AG10803 (cell line): ENCODE results near the gene FMOD.
"Not testable (repeated sequence)": the region's sequence is repeated elsewhere in the genome, so short reads cannot be mapped to it uniquely, and the experiment has no call there.

Experiments
- DNase-seq: peaks from one replicate; pipeline ENCODE4 v3.0.0; 2010; ENCODE audit warnings: low read depth
- H3K4me3 ChIP-seq: 2 replicates; pipeline ENCODE4 v1.5.1; 2011; ENCODE audit warnings: mild to moderate bottlenecking, low read length, control low read depth
- CTCF ChIP-seq: conservative IDR thresholded peaks from 2 replicates; pipeline ENCODE4 v1.5.1; 2011; ENCODE audit warnings: mild to moderate bottlenecking, low read length, control low read depth, inconsistent platforms

The FMOD gene

GRCh38 chr1:203321273-203322052, 29.5 kb downstream of the FMOD start:
- H3K4me3 ChIP-seq: no peak overlapping the region
- no peak for DNase-seq
- TF ChIP-seq CTCF: no peak

- peak; percentile 24 for DNase-seq
- no peak overlapping the region for H3K4me3 ChIP-seq
- no peak for TF ChIP-seq CTCF
These were observed 30.2 kb downstream of the FMOD start for GRCh38 chr1:203320591-203321272.

- H3K4me3 ChIP-seq: no peak overlapping the region
- TF ChIP-seq CTCF: no peak
- DNase-seq: no peak
These were observed 32.7 kb downstream of the FMOD start for GRCh38 chr1:203318229-203318517.

GRCh38 chr1:203317429-203318228, 33.3 kb downstream of the FMOD start:
- no peak for TF ChIP-seq CTCF
- no peak for DNase-seq
- H3K4me3 ChIP-seq: no peak overlapping the region

- H3K4me3 ChIP-seq: no peak overlapping the region
- DNase-seq: no peak
- no peak for TF ChIP-seq CTCF
These were observed 34.3 kb downstream of the FMOD start for GRCh38 chr1:203316626-203317093.

GRCh38 chr1:203314025-203314759, 36.7 kb downstream of the FMOD start:
- H3K4me3 ChIP-seq, DNase-seq: not testable (repeated sequence)
